CD8-positive, alpha-beta memory T cell (primary cell): ENCODE measurements around the gene ALG2. TPM values are rescaled to one million over a fixed set of nuclear protein-coding genes. Genes with fewer than 3 reads are reported as not detected.

Experiments
- CTCF ChIA-PET: fragments of 350-600 bp; sonication (Branson Sonifier 250); formaldehyde crosslinking; loops from one replicate; lab custom pipeline; 2021; ENCODE audit warnings: antibody characterized with exemption; lab: Charles Lee
- POLR2A ChIA-PET: fragments of 350-600 bp; sonication (Branson Sonifier 250); formaldehyde crosslinking; loops from one replicate; lab custom pipeline; 2021; ENCODE audit warnings: antibody characterized with exemption; lab: Charles Lee
- DNase-seq, 5 donors: peaks; one replicate each; pipeline versions ENCODE4 v3.0.0 to v3.0.0-alpha.2; 2020 to 2022; ENCODE audit warnings: mixed read lengths in 1 of 5
- H3K27ac ChIP-seq: one replicate; pipeline ENCODE4 v1.7.0; 2013; ENCODE audit warnings: low read depth, mild to moderate bottlenecking, low read length, moderate library complexity
- H3K27me3 ChIP-seq: 2 replicates; pipeline ENCODE4 v1.7.0; 2013; ENCODE audit warnings: low read length, mild to moderate bottlenecking; ENCODE audit not compliant: insufficient read depth, poor library complexity, severe bottlenecking
- H3K36me3 ChIP-seq: 2 replicates; pipeline ENCODE4 v1.7.0; 2013; ENCODE audit warnings: mild to moderate bottlenecking, low read length, moderate library complexity; ENCODE audit not compliant: insufficient read depth
- H3K4me1 ChIP-seq: 2 replicates; pipeline ENCODE4 v1.7.0; 2013; ENCODE audit warnings: mild to moderate bottlenecking, low read length, moderate library complexity; ENCODE audit not compliant: insufficient read depth
- H3K4me3 ChIP-seq: 2 replicates; pipeline ENCODE4 v1.7.0; 2013; ENCODE audit warnings: mild to moderate bottlenecking, low read length
- H3K9me3 ChIP-seq: 2 replicates; pipeline ENCODE4 v1.7.0; 2013; ENCODE audit warnings: mild to moderate bottlenecking, low read length
- H3K27ac Mint-ChIP-seq, 8 donors: one replicate each; pipeline ENCODE4 v1.8.0; 2020 to 2021; ENCODE audit warnings: mixed read lengths in 8 of 8, mild to moderate bottlenecking in 6 of 8, inconsistent platforms in 3 of 8, moderate library complexity in 3 of 8
- H3K27me3 Mint-ChIP-seq, 2 donors: one replicate each; pipeline ENCODE4 v1.8.0; 2020 to 2021; ENCODE audit warnings: mixed read lengths in 2 of 2, mild to moderate bottlenecking in 1 of 2, moderate library complexity in 1 of 2
- H3K36me3 Mint-ChIP-seq, 3 donors: one replicate each; pipeline ENCODE4 v1.8.0; 2020 to 2021; ENCODE audit warnings: mixed read lengths in 3 of 3, inconsistent platforms in 1 of 3, mild to moderate bottlenecking in 1 of 3
- H3K4me1 Mint-ChIP-seq, 3 donors: one replicate each; pipeline ENCODE4 v1.8.0; 2020 to 2021; ENCODE audit warnings: mixed read lengths in 3 of 3, inconsistent platforms in 1 of 3, mild to moderate bottlenecking in 1 of 3
- H3K4me3 Mint-ChIP-seq, 7 donors: one replicate each; pipeline ENCODE4 v1.8.0; 2020 to 2021; ENCODE audit warnings: mixed read lengths in 7 of 7, mild to moderate bottlenecking in 6 of 7, moderate library complexity in 4 of 7, inconsistent platforms in 2 of 7
- H3K9me3 Mint-ChIP-seq, 5 donors: one replicate each; pipeline ENCODE4 v1.8.0; 2020 to 2022; ENCODE audit warnings: mixed read lengths in 5 of 5, mild to moderate bottlenecking in 3 of 5, moderate library complexity in 2 of 5, inconsistent platforms in 1 of 5
- polyA plus RNA-seq: library from polyadenylated mRNA; unstranded; fragments of 300-500 nt; fragmentation: Illumina TruSeq; gene quantifications from one replicate; pipeline ENCODE4 v1.2.3, GENCODE V29; 2021
- total RNA-seq, 2 experiments: library from RNA; stranded (reverse); gene quantifications; one replicate each; pipeline ENCODE4 v1.2.3, GENCODE V29; 2021

Gene ALG2, protein sequence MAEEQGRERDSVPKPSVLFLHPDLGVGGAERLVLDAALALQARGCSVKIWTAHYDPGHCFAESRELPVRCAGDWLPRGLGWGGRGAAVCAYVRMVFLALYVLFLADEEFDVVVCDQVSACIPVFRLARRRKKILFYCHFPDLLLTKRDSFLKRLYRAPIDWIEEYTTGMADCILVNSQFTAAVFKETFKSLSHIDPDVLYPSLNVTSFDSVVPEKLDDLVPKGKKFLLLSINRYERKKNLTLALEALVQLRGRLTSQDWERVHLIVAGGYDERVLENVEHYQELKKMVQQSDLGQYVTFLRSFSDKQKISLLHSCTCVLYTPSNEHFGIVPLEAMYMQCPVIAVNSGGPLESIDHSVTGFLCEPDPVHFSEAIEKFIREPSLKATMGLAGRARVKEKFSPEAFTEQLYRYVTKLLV
- total RNA-seq (10 to 100 TPM; 30.1 to 33.2 TPM), polyA plus RNA-seq (31.4 TPM)

DNA sequence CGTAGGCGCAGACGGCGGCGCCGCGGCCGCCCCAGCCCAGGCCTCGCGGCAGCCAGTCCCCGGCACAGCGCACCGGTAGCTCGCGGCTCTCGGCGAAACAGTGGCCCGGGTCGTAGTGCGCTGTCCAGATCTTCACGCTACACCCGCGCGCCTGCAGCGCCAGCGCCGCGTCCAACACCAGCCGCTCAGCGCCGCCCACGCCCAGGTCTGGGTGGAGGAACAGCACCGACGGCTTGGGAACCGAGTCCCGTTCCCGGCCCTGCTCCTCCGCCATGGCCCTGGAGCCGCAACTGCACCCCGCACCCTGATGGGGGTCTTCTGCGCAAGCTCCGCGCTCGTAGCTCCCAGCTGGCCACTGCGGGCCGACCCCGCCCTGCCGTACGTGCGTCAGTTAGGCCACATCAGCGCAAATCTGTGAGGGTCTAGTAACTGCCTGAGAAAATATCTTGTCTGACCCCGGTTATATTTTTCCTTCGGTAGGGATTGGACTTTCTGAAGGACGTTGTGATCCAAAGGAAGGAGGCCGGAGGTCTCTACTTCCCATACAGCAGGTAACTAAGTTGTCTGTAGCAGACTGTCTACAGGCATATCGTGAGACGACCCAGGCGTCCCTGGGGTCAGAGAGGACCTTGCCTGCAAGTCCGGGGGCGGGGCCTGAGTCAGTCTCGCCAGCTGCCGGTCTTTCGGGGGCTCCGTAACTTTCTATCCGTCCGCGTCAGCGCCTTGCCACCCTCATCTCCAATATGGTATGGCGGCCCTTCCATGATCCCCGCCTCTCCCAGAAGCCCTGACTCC lies at the start of gene ALG2, which contains the start of gene SEC61B:
ALG2 (minus strand) TSS at position 322 of the 795 bp plus-strand sequence; CDS start at position 274, 48 bp downstream.
SEC61B (plus strand) TSS at position 662 of the 795 bp plus-strand sequence; CDS start at position 744, 82 bp downstream.
- Histone ChIP-seq H3K4me3 (peak within 1 kb of the TSS; percentile 74), H3K9me3 (no peaks in the 10 kb centered on the region), H3K36me3 (peaks cover 27% of the 10 kb centered on the region), H3K27ac (peak within 1 kb of the TSS; percentile 96), H3K27me3 (no peaks in the 10 kb centered on the region), H3K4me1 (peaks cover 40% of the 10 kb centered on the region)
- Mint-ChIP-seq H3K36me3 (peaks cover 0 to 69% (median 27%) of the 10 kb centered on the region in 3 donors), H3K9me3 (no peaks in the 10 kb centered on the region), H3K27me3 (peaks cover 0 to 3% of the 10 kb centered on the region in 2 donors), H3K4me3 (peak within 1 kb of the TSS; percentile 94 to 100 (median 98)), H3K27ac (peak within 1 kb of the TSS; percentile 98 to 100 (median 100)), H3K4me1 (peaks cover 76 to 88% (median 83%) of the 10 kb centered on the region in 3 donors)
- peak; percentile 92 to 96 (median 95) for DNase-seq
- POLR2A ChIA-PET = interaction anchor here (0.7 to 2.1 kb wide), 2 partner anchors 9 to 118 kb away, joined by 3 to 6 read pairs; partner anchors contain the start of gene TGFBR1
- CTCF ChIA-PET = interaction anchor here (1.0 to 3.3 kb wide), 3 partner anchors 10 to 374 kb away, joined by 3 to 14 read pairs (median 13); no protein-coding TSS in a partner anchor

DNA sequence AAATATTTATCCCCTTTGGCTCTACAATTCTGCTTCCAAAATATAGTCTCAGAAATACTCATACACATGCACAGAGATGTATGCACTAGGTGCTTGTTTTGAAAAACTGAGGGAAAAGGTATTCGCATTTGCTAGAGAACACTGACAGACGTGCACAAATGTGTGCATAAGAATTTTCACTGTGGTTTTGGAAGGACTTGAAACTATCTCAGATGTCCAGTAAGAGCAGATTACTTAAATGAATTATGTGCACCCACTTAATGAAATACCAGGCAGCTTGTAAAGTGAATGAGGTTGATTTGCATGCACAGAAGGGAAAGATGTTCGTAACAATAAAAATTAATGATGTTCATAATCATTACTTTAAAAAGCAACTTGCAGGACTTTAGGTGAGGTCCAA lies 48.7 kb upstream of the ALG2 start:
- Histone ChIP-seq H3K9me3 (no peaks in the 10 kb centered on the region), H3K4me3 (no peak overlapping the region), H3K27ac (no peak overlapping the region), H3K27me3 (no peaks in the 10 kb centered on the region), H3K4me1 (no peaks in the 10 kb centered on the region), H3K36me3 (no peaks in the 10 kb centered on the region)
- Mint-ChIP-seq H3K4me3 (no peak overlapping the region), H3K9me3 (no peaks in the 10 kb centered on the region), H3K27me3 (peaks cover 3 to 15% of the 10 kb centered on the region in 2 donors), H3K4me1 (peaks cover 9 to 10% (median 10%) of the 10 kb centered on the region in 3 donors), H3K27ac (no peak overlapping the region), H3K36me3 (no peaks in the 10 kb centered on the region)
- CTCF ChIA-PET = no interaction called here
- POLR2A ChIA-PET = no interaction called here
- DNase-seq = no peak

DNA sequence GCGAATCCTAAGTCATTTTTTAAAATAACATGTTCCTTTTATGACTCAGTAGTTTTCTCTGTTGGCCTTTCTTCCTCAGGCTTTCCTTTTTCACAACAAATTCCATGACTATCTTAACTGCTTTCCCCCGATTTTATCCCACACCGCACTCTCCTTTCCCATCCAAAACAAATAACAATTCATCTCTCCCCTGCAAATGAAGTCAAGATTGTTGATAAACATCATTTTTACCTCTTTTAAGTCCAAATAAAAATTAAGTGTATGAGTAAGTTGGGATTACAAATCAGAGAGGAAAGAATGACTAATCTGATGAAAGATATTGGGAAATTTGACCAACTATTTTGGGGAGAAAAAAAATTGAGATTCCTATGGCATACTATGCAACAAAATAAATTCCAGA lies 47.7 kb upstream of the ALG2 start:
- H3K4me3 Mint-ChIP-seq = no peak overlapping the region
- peaks cover 3 to 15% of the 10 kb centered on the region in 2 donors for H3K27me3 Mint-ChIP-seq
- Histone ChIP-seq H3K27me3 (no peaks in the 10 kb centered on the region), H3K27ac (no peak overlapping the region), H3K4me3 (no peak overlapping the region), H3K36me3 (no peaks in the 10 kb centered on the region), H3K4me1 (no peaks in the 10 kb centered on the region), H3K9me3 (no peaks in the 10 kb centered on the region)
- H3K4me1 Mint-ChIP-seq = peaks cover 9 to 10% (median 10%) of the 10 kb centered on the region in 3 donors
- H3K9me3 Mint-ChIP-seq = no peaks in the 10 kb centered on the region
- POLR2A ChIA-PET = no interaction called here
- H3K27ac Mint-ChIP-seq = no peak overlapping the region
- CTCF ChIA-PET = no interaction called here
- no peaks in the 10 kb centered on the region for H3K36me3 Mint-ChIP-seq
- DNase-seq = no peak

DNA sequence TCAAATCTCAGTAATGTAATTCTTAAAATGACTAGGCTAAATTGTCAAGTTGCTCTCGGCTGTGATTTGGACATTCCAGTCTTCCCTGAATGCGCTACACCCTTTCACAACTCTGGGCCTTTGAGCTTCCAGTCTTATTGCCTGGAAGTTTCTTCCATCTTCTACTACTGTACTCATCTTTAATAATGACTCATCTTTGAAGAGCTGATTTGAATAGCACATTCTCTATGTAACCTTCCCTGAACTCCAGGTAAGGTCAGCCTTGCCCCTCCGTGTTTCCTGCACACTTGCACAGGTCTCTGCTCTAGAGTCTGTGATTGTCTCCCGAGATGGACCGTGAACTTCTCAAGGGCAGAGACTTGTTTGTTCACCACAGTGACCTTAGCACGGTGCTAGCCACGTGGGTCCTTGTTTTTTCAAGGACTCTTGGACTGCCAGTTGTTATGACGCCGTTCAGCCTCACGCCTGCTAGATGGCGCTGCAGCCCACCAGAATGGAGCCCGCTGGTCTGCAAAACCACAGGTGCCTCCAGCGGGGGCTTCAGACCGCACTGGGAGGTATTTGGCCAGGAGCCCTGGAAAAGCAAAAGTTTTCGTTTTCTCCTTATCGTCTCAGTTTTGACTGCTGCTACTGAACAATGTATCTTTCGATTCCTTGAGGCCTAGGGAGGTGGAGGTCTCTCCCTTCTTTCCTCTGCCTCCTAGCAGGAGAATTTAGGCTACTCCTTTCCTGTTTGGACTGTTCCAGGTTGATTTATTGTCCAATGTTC lies 44.7 kb upstream of the ALG2 start:
- no peak overlapping the region for H3K27ac ChIP-seq
- no peaks in the 10 kb centered on the region for H3K27me3 ChIP-seq
- no peaks in the 10 kb centered on the region for H3K9me3 Mint-ChIP-seq
- peak; percentile 27 to 64 (median 40) for DNase-seq
- no peaks in the 10 kb centered on the region for H3K4me1 ChIP-seq
- POLR2A ChIA-PET = no interaction called here
- CTCF ChIA-PET = interaction anchor here (1.0 kb wide), 2 partner anchors 10 to 43 kb away, joined by 3 to 5 read pairs; no protein-coding TSS in a partner anchor
- H3K9me3 ChIP-seq = no peaks in the 10 kb centered on the region
- peak overlapping the region in 4 of 7 donors; percentile 12 to 49 (median 34) for H3K4me3 Mint-ChIP-seq
- peak overlapping the region in 1 of 8 donors; percentile 27 for H3K27ac Mint-ChIP-seq
- no peaks in the 10 kb centered on the region for H3K36me3 Mint-ChIP-seq
- H3K36me3 ChIP-seq = no peaks in the 10 kb centered on the region
- no peak overlapping the region for H3K4me3 ChIP-seq
- H3K27me3 Mint-ChIP-seq = peaks cover 0 to 8% of the 10 kb centered on the region in 2 donors
- peaks cover 9 to 10% (median 10%) of the 10 kb centered on the region in 3 donors for H3K4me1 Mint-ChIP-seq

DNA sequence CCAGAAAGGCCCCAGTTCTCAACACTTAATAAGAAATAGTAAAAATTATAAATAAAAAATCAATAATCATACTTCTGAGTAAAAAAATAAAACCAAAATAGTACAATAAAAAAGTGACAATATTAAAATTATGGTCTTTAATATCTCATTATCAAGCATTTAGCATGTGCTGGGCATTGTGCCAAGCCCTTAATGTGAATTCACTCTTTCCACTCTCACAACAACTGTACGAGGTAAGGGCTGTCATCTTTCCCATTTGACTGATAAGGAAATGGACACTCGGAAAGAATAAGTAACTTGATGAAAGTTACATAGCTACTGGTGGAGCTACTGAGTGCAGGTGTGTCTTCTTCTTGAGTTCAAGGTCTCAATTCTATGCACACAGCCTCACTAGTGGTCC lies 43.9 kb upstream of the ALG2 start:
- ChIA-PET POLR2A (no interaction called here), CTCF (interaction anchor here (1.0 kb wide), 2 partner anchors 9 to 43 kb away, joined by 3 to 5 read pairs; no protein-coding TSS in a partner anchor)
- DNase-seq = no peak
- no peaks in the 10 kb centered on the region for H3K9me3 ChIP-seq
- peaks cover 0 to 8% of the 10 kb centered on the region in 2 donors for H3K27me3 Mint-ChIP-seq
- no peak overlapping the region for H3K4me3 ChIP-seq
- no peak overlapping the region for H3K4me3 Mint-ChIP-seq
- H3K9me3 Mint-ChIP-seq = no peaks in the 10 kb centered on the region
- H3K27ac Mint-ChIP-seq = no peak overlapping the region
- H3K36me3 ChIP-seq = no peaks in the 10 kb centered on the region
- H3K36me3 Mint-ChIP-seq = no peaks in the 10 kb centered on the region
- no peaks in the 10 kb centered on the region for H3K4me1 ChIP-seq
- H3K4me1 Mint-ChIP-seq = peaks cover 9 to 10% (median 10%) of the 10 kb centered on the region in 3 donors
- no peaks in the 10 kb centered on the region for H3K27me3 ChIP-seq
- H3K27ac ChIP-seq = no peak overlapping the region

DNA sequence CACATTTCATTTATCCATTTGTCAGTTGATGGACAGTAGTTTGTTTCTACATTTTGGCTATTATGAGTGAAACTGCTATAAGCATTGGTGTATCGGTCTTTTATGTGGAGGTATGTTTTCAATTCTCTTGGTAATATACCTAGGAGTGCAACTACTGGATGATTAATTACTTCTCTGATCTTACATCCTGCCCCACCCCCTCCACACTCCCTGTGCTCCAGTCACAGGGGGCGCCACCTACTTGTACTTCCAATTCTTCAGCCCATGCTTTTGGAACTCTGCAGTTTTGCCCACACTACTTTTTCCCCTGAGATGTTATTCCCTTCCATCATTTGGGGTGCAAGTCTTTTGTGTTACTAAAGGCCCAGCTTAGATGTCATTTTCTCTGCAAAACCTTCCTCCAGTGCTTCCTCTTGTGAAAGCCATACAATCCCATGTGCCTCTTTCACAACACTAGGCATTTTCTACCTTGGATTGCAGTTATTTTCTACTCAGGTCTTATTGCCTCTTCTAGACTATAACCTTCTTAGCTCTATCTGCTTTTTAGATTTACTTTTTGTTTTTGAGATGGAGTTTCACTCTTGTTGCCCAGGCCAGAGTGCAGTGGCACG lies 42.4 kb upstream of the ALG2 start:
- Mint-ChIP-seq H3K36me3 (no peaks in the 10 kb centered on the region), H3K4me1 (peaks cover 13 to 16% (median 15%) of the 10 kb centered on the region in 3 donors), H3K27ac (no peak overlapping the region), H3K9me3 (no peaks in the 10 kb centered on the region), H3K27me3 (no peaks in the 10 kb centered on the region), H3K4me3 (no peak overlapping the region)
- Histone ChIP-seq H3K4me1 (no peaks in the 10 kb centered on the region), H3K27me3 (no peaks in the 10 kb centered on the region), H3K4me3 (no peak overlapping the region), H3K27ac (no peak overlapping the region), H3K36me3 (no peaks in the 10 kb centered on the region), H3K9me3 (no peaks in the 10 kb centered on the region)
- ChIA-PET POLR2A (no interaction called here), CTCF (interaction anchor here (1.3 kb wide), 1 partner anchor 91 kb away, joined by 3 read pairs; no protein-coding TSS in a partner anchor)
- no peak for DNase-seq

DNA sequence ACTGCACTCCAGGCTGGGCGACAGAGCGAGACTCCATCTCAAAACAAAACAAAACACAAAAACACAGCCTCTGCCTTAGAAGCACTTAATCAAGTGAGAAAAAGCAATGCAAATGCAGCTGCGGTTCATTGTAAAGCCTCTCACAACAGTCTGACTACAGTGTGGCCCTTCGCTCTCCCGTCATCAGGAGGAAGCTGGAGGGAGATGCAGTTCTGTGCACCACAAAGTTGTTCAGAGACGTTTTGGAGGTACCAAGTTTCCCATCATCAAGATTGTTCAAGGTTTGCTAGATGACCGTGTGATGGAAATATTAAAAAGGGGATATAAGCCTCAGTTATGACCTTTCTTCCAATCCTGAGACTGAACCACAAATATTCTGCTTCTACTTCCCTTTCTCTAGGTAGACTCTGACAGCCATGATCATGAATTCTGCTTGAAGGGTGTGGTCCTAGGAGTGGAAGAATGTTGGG lies 41.2 kb upstream of the ALG2 start:
- Mint-ChIP-seq H3K27me3 (no peaks in the 10 kb centered on the region), H3K4me3 (no peak overlapping the region), H3K4me1 (peaks cover 13 to 16% (median 15%) of the 10 kb centered on the region in 3 donors), H3K27ac (no peak overlapping the region), H3K9me3 (no peaks in the 10 kb centered on the region), H3K36me3 (no peaks in the 10 kb centered on the region)
- ChIA-PET CTCF (no interaction called here), POLR2A (no interaction called here)
- H3K4me3 ChIP-seq = no peak overlapping the region
- no peaks in the 10 kb centered on the region for H3K4me1 ChIP-seq
- H3K9me3 ChIP-seq = no peaks in the 10 kb centered on the region
- no peaks in the 10 kb centered on the region for H3K27me3 ChIP-seq
- H3K27ac ChIP-seq = no peak overlapping the region
- no peak for DNase-seq
- no peaks in the 10 kb centered on the region for H3K36me3 ChIP-seq
